GM13976 (cell line): ENCODE results near the gene CALR.
"Not testable (repeated sequence)": the region's sequence is repeated elsewhere in the genome, so short reads cannot be mapped to it uniquely, and the experiment has no call there.

Experiments
- DNase-seq: peaks from one replicate; pipeline ENCODE4 v3.0.0; 2012; ENCODE audit warnings: low spot score
- in situ Hi-C: fragments of 300-500 bp; cut with MboI; formaldehyde crosslinking; loops from one replicate; pipeline ENCODE4 v1.12.0; 2022; ENCODE audit warnings: low sequenced_read_pairs, mixed read lengths, inconsistent platforms; ENCODE audit not compliant: unreplicated experiment
- TF ChIP-seq, protein P1 (sequence below): IDR thresholded peaks from 2 replicates; pipeline ENCODE4 v1.5.1; 2012; ENCODE audit warnings: borderline replicate concordance, mild to moderate bottlenecking; ENCODE audit not compliant: insufficient read depth; ENCODE audit errors: extremely low read depth, missing control alignments, control extremely low read depth

CALR gene

GRCh38 chr19:12948612-12949362 lies 10.4 kb downstream of the CALR start:
- TF ChIP-seq, protein P1, sequence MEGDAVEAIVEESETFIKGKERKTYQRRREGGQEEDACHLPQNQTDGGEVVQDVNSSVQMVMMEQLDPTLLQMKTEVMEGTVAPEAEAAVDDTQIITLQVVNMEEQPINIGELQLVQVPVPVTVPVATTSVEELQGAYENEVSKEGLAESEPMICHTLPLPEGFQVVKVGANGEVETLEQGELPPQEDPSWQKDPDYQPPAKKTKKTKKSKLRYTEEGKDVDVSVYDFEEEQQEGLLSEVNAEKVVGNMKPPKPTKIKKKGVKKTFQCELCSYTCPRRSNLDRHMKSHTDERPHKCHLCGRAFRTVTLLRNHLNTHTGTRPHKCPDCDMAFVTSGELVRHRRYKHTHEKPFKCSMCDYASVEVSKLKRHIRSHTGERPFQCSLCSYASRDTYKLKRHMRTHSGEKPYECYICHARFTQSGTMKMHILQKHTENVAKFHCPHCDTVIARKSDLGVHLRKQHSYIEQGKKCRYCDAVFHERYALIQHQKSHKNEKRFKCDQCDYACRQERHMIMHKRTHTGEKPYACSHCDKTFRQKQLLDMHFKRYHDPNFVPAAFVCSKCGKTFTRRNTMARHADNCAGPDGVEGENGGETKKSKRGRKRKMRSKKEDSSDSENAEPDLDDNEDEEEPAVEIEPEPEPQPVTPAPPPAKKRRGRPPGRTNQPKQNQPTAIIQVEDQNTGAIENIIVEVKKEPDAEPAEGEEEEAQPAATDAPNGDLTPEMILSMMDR, result no peak
- no peak for DNase-seq
- in situ Hi-C loops, result no loop called here

- TF ChIP-seq, protein P1, result no peak
- DNase-seq, result no peak
- in situ Hi-C loops, result no loop called here
Observed at GRCh38 chr19:12949363-12950283, 11.2 kb downstream of the CALR start.

GRCh38 chr19:12952050-12952449 lies 13.6 kb downstream of the CALR start:
- in situ Hi-C loops, DNase-seq: not testable (repeated sequence)

- DNase-seq, result no peak
- TF ChIP-seq, protein P1, result no peak
- in situ Hi-C loops, result no loop called here
Observed at GRCh38 chr19:12952488-12953137, 14.2 kb downstream of the CALR start.

- no peak for DNase-seq
- TF ChIP-seq, protein P1, result no peak
Observed at GRCh38 chr19:12953138-12953798, 14.9 kb downstream of the CALR start.

GRCh38 chr19:12953799-12954611 lies 15.6 kb downstream of the CALR start:
- in situ Hi-C loops, result no loop called here
- no peak for DNase-seq
- TF ChIP-seq, protein P1, result no peak

More at GRCh38 chr19:12953138-12953798, 14.9 kb downstream of the CALR start:
- in situ Hi-C loops, result no loop called here
